HepG2 (cell line): ENCODE measurements around the gene ZBTB7A. TPM values are rescaled to one million over a fixed set of nuclear protein-coding genes. Genes with fewer than 3 reads are reported as not detected.

ENCODE experiments used
- CBX1 ChIP-seq: IDR thresholded peaks from one replicate; pipeline ENCODE4 v1.6.1; 2016; ENCODE audit warnings: antibody characterized with exemption, low read depth
- CBX2 ChIP-seq, 2 experiments: fragments of 200-600 bp in 1 of 2; sonication (generic); formaldehyde crosslinking in 1 of 2; IDR thresholded peaks; 2 replicates each; pipeline versions ENCODE4 v1.7.0 to v1.8.1; 2018 to 2022; ENCODE audit warnings: low read depth in 2 of 2, low read length in 1 of 2, mild to moderate bottlenecking in 1 of 2, missing genetic modification reagents in 1 of 2
- CBX5 ChIP-seq: sonication (generic); formaldehyde crosslinking; IDR thresholded peaks from 2 replicates; pipeline ENCODE4 v1.4.0; 2020; ENCODE audit warnings: missing genetic modification reagents, borderline replicate concordance
- CENPBD1 ChIP-seq: sonication (generic); formaldehyde crosslinking; IDR thresholded peaks from 2 replicates; pipeline ENCODE4 v1.8.0; 2022; ENCODE audit warnings: missing genetic modification reagents, low read depth, mild to moderate bottlenecking, borderline replicate concordance
- CREBL2 ChIP-seq: sonication (generic); formaldehyde crosslinking; IDR thresholded peaks from 2 replicates; pipeline ENCODE4 v1.8.1; 2023; ENCODE audit warnings: missing genetic modification reagents, mild to moderate bottlenecking, borderline replicate concordance
- ELF4 ChIP-seq: sonication (generic); formaldehyde crosslinking; IDR thresholded peaks from 2 replicates; pipeline ENCODE4 v1.5.0; 2020; ENCODE audit warnings: missing genetic modification reagents, mild to moderate bottlenecking, moderate library complexity, borderline replicate concordance
- HDAC2 ChIP-seq: sonication (generic); formaldehyde crosslinking; IDR thresholded peaks from 2 replicates; pipeline ENCODE4 v1.4.0; 2020; ENCODE audit warnings: missing genetic modification reagents
- KLF9 ChIP-seq: IDR thresholded peaks from 2 replicates; pipeline ENCODE4 v1.6.1; 2016; ENCODE audit warnings: low read depth
- KMT2A ChIP-seq: sonication (generic); formaldehyde crosslinking; IDR thresholded peaks from 2 replicates; pipeline ENCODE4 v1.4.0; 2020; ENCODE audit warnings: missing genetic modification reagents
- NCOA2 ChIP-seq: sonication (generic); formaldehyde crosslinking; IDR thresholded peaks from 2 replicates; pipeline ENCODE4 v1.8.0; 2022; ENCODE audit warnings: inconsistent platforms
- NFIC ChIP-seq: IDR thresholded peaks from 2 replicates; pipeline ENCODE4 v1.6.1; 2012; ENCODE audit warnings: mild to moderate bottlenecking, low read length, inconsistent platforms
- ONECUT2 ChIP-seq: sonication (generic); formaldehyde crosslinking; IDR thresholded peaks from 2 replicates; pipeline ENCODE4 v1.4.0; 2020; ENCODE audit warnings: missing genetic modification reagents
- RBFOX2 ChIP-seq: fragments of 200-400 bp; formaldehyde crosslinking; IDR thresholded peaks from 2 replicates; pipeline ENCODE4 v1.6.1; 2017; ENCODE audit warnings: low read depth, mild to moderate bottlenecking, low read length
- TCF7L2 ChIP-seq: IDR thresholded peaks from 2 replicates; pipeline ENCODE4 v1.6.1; 2011; ENCODE audit warnings: mild to moderate bottlenecking, low read depth, low read length, moderate library complexity
- ZNF260 ChIP-seq: sonication (generic); formaldehyde crosslinking; IDR thresholded peaks from 2 replicates; pipeline ENCODE4 v1.4.0; 2020; ENCODE audit warnings: missing genetic modification reagents, low read depth, mild to moderate bottlenecking, borderline replicate concordance
- ZNF468 ChIP-seq: sonication (generic); formaldehyde crosslinking; IDR thresholded peaks from 2 replicates; pipeline ENCODE4 v1.8.0; 2022; ENCODE audit warnings: mild to moderate bottlenecking, moderate library complexity, missing genetic modification reagents
- ZNF572 ChIP-seq: sonication (generic); formaldehyde crosslinking; IDR thresholded peaks from 2 replicates; pipeline ENCODE4 v1.5.1; 2020; ENCODE audit warnings: mild to moderate bottlenecking, missing genetic modification reagents
- ZNF607 ChIP-seq: sonication (generic); formaldehyde crosslinking; IDR thresholded peaks from 2 replicates; pipeline ENCODE4 v1.5.1; 2020; ENCODE audit warnings: missing genetic modification reagents, mild to moderate bottlenecking, borderline replicate concordance
- ZNF768 ChIP-seq: sonication (generic); formaldehyde crosslinking; IDR thresholded peaks from 2 replicates; pipeline ENCODE4 v1.4.0; 2020; ENCODE audit warnings: missing genetic modification reagents
- ZNF782 ChIP-seq: sonication (generic); formaldehyde crosslinking; IDR thresholded peaks from 2 replicates; pipeline ENCODE4 v1.4.0; 2020; ENCODE audit warnings: missing genetic modification reagents, mild to moderate bottlenecking, borderline replicate concordance
- polyA plus RNA-seq, 8 experiments: library from polyadenylated mRNA; depleted of rRNA in 3 of 8; stranded (reverse) in 7 of 8; unstranded in 1 of 8; fragments of >200 nt; fragmentation: Illumina TruSeq in 4 of 8; extraction: Trizol in 4 of 8; gene quantifications; 2 replicates each; pipeline versions ENCODE4 v1.2.1 to v1.2.3, GENCODE V29; 2011 to 2016; ENCODE audit warnings: low read depth in 4 of 8, missing spikeins in 1 of 8, mixed read lengths in 1 of 8; ENCODE audit not compliant: insufficient read depth in 1 of 8
- total RNA-seq, 5 experiments: library from RNA; depleted of rRNA; stranded (reverse); fragments of >200 nt; fragmentation: Illumina TruSeq; extraction: Trizol; gene quantifications; 2 replicates each; pipeline ENCODE4 v1.2.3, GENCODE V29; 2016; ENCODE audit warnings: low read depth in 1 of 5
- TF ChIP-seq, protein P1 (sequence below): sonication (generic); formaldehyde crosslinking; conservative IDR thresholded peaks from 2 replicates; pipeline ENCODE4 v1.4.0; 2020; ENCODE audit warnings: missing genetic modification reagents
- TF ChIP-seq, protein P2 (sequence below): sonication (generic); formaldehyde crosslinking; IDR thresholded peaks from 2 replicates; pipeline ENCODE4 v1.8.0; 2022; ENCODE audit warnings: missing genetic modification reagents, mild to moderate bottlenecking, inconsistent platforms, borderline replicate concordance
- TF ChIP-seq, protein P3 (sequence below): sonication (generic); formaldehyde crosslinking; IDR thresholded peaks from 2 replicates; pipeline ENCODE4 v1.8.0; 2022; ENCODE audit warnings: mild to moderate bottlenecking, missing genetic modification reagents; ENCODE audit not compliant: insufficient replicate concordance

Gene ZBTB7A
- total and polyA plus RNA-seq, 2 of the 13 experiments (the other 11 are each of a cell fraction or from before 2014, with no cell fraction given) = 3.6 to 4.0 TPM

DNA sequence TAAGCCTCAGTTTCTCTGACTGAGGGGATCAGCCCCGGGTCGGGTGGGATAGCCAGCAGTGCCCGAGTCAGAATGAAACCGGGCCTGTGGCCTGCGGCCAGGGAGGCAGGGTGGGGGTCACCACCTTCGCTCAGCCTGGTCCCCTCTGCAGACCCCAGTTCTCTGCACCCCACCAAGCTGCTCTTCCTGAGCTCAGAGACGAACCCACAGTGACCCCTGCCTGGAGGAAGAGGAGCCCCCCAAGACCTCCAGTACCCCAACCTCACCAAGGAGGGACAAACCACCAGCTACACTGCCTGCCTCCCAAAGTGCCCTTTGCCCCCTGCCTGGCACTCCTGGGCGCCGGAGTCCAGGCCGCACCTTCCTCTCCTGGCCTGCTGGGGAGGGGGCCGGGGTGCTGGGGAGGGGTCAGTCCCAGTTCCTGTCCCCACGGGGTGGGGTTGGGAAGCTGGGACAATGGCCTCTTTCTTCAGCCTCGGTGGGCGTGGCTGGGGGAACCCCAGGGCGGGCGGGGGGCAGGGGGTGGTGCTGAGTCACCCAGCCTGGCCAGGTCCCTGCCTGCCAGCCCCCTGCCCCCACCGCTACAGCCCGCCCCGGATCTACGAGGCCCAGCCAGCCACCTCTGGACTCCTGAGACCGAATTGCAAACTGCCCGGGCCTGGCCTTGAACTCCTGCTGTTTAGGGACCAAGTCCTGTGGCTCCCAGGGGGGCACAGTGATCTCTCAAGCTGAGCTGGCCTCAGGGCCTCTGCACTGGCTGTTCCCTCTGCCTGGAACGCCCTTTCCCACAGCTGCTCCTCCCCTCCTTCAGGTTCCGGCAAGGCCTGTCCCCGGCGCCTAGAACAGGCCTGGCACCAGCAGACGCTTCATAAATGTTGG, 14.3 kb downstream of the ZBTB7A start (continued):
- no peak for TF ChIP-seq ZNF468 (CRISPR knock-in tag)
- TF ChIP-seq CENPBD1 (CRISPR knock-in tag) = no peak
- TF ChIP-seq TCF7L2 = no peak
- peak; percentile 93 for TF ChIP-seq CBX1
- TF ChIP-seq CBX5 = peak; percentile 78; the same call in 1 of the 2 replicates
- peak; percentile 30; the same call in 1 of the 2 replicates for TF ChIP-seq ZNF572 (CRISPR knock-in tag)
- no peak; the same call in 1 of the 2 replicates for TF ChIP-seq ZNF607 (CRISPR knock-in tag)
- TF ChIP-seq ELF4 (CRISPR knock-in tag) = no peak
- peak; percentile 99 for TF ChIP-seq HDAC2 (CRISPR knock-in tag)
- TF ChIP-seq CREBL2 (CRISPR knock-in tag) = no peak
- TF ChIP-seq NFIC = no peak
- peak; percentile 68; the same call in 1 of the 2 replicates for TF ChIP-seq KMT2A (CRISPR knock-in tag)
- peak; percentile 64 for TF ChIP-seq RBFOX2
- no peak for TF ChIP-seq ZNF782 (CRISPR knock-in tag)
- TF ChIP-seq, protein P1, sequence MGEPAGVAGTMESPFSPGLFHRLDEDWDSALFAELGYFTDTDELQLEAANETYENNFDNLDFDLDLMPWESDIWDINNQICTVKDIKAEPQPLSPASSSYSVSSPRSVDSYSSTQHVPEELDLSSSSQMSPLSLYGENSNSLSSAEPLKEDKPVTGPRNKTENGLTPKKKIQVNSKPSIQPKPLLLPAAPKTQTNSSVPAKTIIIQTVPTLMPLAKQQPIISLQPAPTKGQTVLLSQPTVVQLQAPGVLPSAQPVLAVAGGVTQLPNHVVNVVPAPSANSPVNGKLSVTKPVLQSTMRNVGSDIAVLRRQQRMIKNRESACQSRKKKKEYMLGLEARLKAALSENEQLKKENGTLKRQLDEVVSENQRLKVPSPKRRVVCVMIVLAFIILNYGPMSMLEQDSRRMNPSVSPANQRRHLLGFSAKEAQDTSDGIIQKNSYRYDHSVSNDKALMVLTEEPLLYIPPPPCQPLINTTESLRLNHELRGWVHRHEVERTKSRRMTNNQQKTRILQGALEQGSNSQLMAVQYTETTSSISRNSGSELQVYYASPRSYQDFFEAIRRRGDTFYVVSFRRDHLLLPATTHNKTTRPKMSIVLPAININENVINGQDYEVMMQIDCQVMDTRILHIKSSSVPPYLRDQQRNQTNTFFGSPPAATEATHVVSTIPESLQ (CRISPR knock-in tag) = no peak
- TF ChIP-seq ZNF260 (CRISPR knock-in tag) = no peak
- TF ChIP-seq ZNF768 = peak; percentile 90
- TF ChIP-seq NCOA2 (CRISPR knock-in tag) = peak; percentile 88
- TF ChIP-seq, protein P2, sequence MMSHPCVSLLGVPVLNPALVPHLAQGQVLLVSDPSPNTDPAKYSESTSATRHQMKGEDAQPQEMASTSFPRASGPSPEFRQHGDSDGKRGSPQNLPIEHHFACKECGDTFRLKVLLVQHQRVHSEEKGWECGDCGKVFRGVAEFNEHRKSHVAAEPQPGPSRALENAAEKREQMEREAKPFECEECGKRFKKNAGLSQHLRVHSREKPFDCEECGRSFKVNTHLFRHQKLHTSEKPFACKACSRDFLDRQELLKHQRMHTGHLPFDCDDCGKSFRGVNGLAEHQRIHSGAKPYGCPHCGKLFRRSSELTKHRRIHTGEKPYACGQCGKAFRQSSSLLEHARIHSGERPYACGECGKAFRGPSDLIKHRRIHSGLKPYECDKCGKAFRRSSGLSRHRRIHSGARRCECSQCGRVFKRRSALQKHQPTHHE (CRISPR knock-in tag) = no peak
- TF ChIP-seq, protein P3, sequence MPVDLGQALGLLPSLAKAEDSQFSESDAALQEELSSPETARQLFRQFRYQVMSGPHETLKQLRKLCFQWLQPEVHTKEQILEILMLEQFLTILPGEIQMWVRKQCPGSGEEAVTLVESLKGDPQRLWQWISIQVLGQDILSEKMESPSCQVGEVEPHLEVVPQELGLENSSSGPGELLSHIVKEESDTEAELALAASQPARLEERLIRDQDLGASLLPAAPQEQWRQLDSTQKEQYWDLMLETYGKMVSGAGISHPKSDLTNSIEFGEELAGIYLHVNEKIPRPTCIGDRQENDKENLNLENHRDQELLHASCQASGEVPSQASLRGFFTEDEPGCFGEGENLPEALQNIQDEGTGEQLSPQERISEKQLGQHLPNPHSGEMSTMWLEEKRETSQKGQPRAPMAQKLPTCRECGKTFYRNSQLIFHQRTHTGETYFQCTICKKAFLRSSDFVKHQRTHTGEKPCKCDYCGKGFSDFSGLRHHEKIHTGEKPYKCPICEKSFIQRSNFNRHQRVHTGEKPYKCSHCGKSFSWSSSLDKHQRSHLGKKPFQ (CRISPR knock-in tag) = no peak
- TF ChIP-seq KLF9 = no peak
- TF ChIP-seq ONECUT2 (CRISPR knock-in tag) = peak; percentile 42; the same call in 1 of the 2 replicates
- no peak for TF ChIP-seq CBX2 (IDR thresholded peaks at IDR 0.05; ENCODE audit: low read depth, low read length)
- no peak for TF ChIP-seq CBX2 (CRISPR knock-in tag; IDR thresholded peaks at IDR 0.05; ENCODE audit: low read depth)
